GM12865 (cell line): ENCODE measurements around the gene SLC12A8.

Experiments
- DNase-seq: peaks from one replicate; pipeline ENCODE4 v3.0.0; 2010; ENCODE audit warnings: low read depth
- H3K4me3 ChIP-seq: 2 replicates; pipeline ENCODE4 v1.5.1; 2011; ENCODE audit warnings: mild to moderate bottlenecking, low read depth, low read length, control low read depth
- TF ChIP-seq, protein P1 (sequence below): IDR thresholded peaks from 2 replicates; pipeline ENCODE4 v1.5.1; 2011; ENCODE audit warnings: low read length, control low read depth, low read depth, inconsistent platforms; ENCODE audit not compliant: insufficient read depth; ENCODE audit errors: missing control alignments

SLC12A8 gene

DNA sequence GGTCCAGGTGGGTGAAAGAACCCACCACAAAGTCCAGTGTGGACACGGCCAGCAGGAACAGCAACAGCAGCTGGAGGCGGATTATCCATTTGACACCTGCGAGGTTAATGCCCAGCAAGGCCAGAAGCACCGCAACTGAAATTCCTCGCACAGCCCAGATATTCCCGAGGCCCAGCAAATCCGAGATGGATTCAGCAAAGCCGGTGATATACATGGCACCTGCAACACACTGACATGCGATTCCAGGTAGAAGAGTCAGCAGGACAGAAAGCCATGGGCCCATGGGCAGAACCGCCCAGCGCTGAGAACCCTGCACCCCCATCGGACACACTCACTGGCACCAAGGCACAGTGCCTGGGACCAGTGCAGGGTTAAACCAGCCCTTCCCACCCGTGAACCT lies 34.8 kb downstream of the SLC12A8 start:
- DNase-seq, result no peak
- H3K4me3 ChIP-seq, result no peak overlapping the region
- TF ChIP-seq, protein P1, sequence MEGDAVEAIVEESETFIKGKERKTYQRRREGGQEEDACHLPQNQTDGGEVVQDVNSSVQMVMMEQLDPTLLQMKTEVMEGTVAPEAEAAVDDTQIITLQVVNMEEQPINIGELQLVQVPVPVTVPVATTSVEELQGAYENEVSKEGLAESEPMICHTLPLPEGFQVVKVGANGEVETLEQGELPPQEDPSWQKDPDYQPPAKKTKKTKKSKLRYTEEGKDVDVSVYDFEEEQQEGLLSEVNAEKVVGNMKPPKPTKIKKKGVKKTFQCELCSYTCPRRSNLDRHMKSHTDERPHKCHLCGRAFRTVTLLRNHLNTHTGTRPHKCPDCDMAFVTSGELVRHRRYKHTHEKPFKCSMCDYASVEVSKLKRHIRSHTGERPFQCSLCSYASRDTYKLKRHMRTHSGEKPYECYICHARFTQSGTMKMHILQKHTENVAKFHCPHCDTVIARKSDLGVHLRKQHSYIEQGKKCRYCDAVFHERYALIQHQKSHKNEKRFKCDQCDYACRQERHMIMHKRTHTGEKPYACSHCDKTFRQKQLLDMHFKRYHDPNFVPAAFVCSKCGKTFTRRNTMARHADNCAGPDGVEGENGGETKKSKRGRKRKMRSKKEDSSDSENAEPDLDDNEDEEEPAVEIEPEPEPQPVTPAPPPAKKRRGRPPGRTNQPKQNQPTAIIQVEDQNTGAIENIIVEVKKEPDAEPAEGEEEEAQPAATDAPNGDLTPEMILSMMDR, result no peak

DNA sequence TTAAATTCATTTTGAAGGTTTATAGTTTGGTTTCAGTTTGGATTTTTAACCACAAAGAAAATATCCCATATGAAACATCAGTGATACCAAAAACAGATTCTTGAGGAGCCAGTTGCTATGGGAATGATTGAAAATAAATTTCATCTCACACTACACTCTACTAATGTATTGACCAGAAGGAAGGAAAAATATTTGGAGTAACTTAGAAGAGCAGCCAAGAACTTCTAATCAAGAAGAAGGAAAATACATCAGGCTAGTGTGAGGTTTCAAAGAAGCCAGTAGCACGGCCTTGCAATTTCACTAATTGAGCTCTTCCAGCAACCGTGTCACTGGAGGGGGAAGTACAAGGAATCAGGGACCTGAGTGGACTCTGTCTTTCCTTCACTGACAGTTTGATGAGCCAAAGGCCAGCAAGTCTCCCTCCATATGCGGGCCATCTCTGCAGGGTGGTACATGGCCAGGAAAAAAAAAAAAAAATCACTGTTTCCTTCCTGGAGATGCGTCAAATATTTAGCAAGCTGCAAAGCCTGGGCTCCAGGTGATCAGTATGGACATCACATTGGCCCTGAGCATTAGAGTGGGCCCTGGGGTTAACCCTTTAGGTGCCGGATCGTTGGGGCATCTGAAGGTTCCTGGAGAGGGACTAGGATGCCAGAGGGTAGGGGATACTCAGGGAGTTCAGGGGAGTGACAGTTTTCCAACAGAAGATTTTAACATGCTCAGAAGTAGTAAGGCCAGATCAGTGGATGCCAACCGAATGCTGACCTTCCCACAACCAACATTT lies 37.1 kb downstream of the SLC12A8 start:
- DNase-seq, result no peak
- H3K4me3 ChIP-seq, result no peak overlapping the region
- TF ChIP-seq, protein P1, result no peak

DNA sequence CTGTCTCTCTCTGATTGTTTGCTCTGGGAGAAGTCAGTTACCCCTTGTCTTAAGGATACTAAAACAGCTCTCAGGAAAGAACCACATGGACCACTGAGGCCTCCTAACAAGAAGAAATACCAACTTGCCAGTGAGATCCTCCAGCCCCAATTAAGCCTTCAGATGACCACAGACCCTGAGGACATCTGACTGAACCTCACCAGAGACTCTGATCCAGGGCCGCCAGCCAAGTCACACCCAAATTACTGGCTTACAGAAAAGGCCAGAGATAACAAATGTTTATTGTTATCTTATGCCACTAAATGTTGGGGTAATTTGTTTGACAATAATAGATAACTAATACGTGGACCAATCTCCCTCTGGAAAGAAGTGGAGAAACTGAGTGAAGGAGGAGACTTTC lies 40.2 kb downstream of the SLC12A8 start:
- no peak overlapping the region for H3K4me3 ChIP-seq
- no peak for DNase-seq
- TF ChIP-seq, protein P1, result no peak

DNA sequence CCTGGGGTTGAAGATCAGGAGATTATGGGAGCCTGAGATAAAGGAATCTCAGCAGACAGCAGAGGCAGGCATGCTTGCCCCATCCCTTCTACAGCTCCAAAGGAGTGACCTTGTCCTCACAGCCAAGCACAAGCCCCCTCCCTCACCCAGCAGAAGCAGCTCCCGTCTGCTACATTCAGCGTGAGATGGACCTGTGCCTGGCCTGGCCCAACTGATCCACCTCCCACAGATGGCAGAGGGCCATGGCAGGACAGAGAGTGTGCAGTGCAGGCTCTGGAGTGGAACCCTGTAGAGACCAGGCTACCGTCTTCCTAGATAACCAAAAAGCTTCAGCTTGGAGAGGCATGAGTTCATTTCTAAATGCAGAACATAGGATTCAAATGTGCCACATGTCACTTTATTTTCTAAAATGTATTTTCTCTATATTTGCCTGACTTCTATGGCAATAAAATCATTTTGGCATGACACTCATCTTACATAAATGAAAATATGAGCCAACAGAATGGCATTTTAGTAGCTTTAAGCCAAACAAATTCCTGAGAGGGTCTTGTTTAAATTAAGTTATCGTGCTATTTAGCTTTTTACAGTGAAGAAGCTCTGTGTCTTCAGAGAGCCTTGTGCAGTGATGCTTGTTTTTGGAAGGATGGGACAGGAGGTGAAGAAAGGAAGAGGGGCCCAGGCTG lies 43.7 kb downstream of the SLC12A8 start:
- no peak for DNase-seq
- no peak overlapping the region for H3K4me3 ChIP-seq
- TF ChIP-seq, protein P1, result no peak

DNA sequence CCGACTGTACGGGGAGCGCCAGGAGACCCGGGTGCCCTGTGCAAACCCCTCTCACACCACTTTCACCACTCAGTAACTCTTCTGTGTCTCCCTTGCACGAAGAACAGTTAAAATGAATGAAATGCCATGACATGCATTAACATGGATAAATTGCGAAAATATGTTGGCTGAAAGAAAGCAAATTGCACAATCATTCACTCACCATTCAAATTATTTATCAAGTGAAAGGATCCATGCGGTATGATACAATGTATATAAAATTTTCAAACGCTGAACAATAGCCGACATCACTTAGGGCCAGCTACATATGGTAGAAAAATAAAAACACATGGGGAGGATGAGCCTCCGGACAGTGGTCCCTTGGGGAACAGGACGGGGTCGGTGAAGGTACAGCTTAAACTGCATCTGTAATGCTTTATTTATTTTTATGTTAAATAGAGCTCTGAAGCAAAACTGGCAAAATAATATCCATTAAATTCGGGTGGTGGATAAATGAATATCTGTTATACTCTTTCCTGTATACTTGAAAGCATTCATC lies 45.9 kb downstream of the SLC12A8 start:
- no peak overlapping the region for H3K4me3 ChIP-seq
- no peak for DNase-seq
- TF ChIP-seq, protein P1, result no peak

DNA sequence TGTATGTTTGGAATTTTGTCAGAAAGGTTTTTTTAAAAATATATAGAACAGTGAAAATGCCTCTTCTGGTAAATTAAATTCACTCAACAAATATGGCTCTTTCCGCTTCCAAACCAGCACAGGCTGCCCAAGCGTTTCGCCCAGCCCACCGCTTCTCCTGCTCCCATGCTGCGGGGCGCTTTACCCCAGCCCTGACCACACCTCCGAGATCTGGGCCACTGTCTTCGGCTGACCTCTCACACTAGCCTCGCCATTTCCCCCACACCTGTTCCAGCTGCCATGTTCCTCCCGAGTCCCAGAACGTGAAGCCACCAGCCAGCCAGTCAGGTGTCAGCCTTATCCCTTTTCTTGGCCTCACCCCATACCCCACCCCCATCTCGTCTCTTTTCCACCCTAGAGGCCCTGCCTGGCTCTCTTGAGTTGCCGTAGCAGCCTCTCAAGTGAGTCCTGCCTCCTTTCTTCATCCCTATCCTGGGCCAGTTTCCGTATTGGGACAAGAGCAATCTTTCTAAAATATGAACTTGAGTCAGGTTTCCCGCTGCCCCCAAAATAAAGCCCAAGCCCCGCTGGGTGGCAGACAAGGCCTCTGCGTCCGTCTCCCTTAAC lies 46.5 kb downstream of the SLC12A8 start:
- H3K4me3 ChIP-seq, result no peak overlapping the region
- TF ChIP-seq, protein P1, result no peak
- no peak for DNase-seq
